Measurements from ENCODE around the gene RAMP2. TPM values are rescaled to one million over a fixed set of nuclear protein-coding genes. Genes with fewer than 3 reads are reported as not detected.
"Not testable (repeated sequence)": the region's sequence is repeated elsewhere in the genome, so short reads cannot be mapped to it uniquely, and the experiment has no call there.

RAMP2 gene
- 10 to 100 TPM; 19.5 to 45.2 (median 34.2) TPM for total RNA-seq

- no peak for DNase-seq (ENCODE audit: extremely low spot score)
- Histone ChIP-seq H3K4me3 (peak within 1 kb of the TSS; percentile 64 to 65 (median 64)), H3K36me3 (no peaks in the 10 kb centered on the region), H3K9me3 (no peaks in the 10 kb centered on the region), H3K27ac (replicated peaks in 1 of 4) (peak within 1 kb of the TSS; percentile 66 to 75 (median 74)), H3K4me1 (peaks cover 25 to 43% (median 41%) of the 10 kb centered on the region in 4 donors), H3K27me3 (peaks cover 0 to 33% (median 10%) of the 10 kb centered on the region in 4 donors)
- WGBS = 9% methylated on average over 30 of the region's 92 CpGs
- intact Hi-C loops (cut with DNase I) = no loop called here
- TF ChIP-seq EP300 (IDR thresholded peaks at IDR 0.05) (no peak), POLR2A (IDR thresholded peaks at IDR 0.05; ENCODE audit: low read depth) (no peak), CTCF (IDR thresholded peaks at IDR 0.05) (peak in 1 of 3 experiments; percentile 13)
Measured at GRCh38 chr17:42760652-42761581, at the start of gene RAMP2. TSS of gene RAMP2 (plus strand) at chr17:42761227. CDS start at chr17:42761262, 35 bp downstream.

GRCh38 chr17:42720996-42721583 is 39.9 kb upstream of the RAMP2 start:
- no peak overlapping the region for H3K27ac ChIP-seq (replicated peaks in 1 of 4)
- H3K4me3 ChIP-seq = no peak overlapping the region
- H3K9me3 ChIP-seq = no peaks in the 10 kb centered on the region
- H3K36me3 ChIP-seq = peaks cover 79 to 100% (median 98%) of the 10 kb centered on the region in 4 donors
- no peak for DNase-seq (ENCODE audit: extremely low spot score)
- no peaks in the 10 kb centered on the region for H3K4me1 ChIP-seq
- TF ChIP-seq EP300 (IDR thresholded peaks at IDR 0.05) (no peak), CTCF (IDR thresholded peaks at IDR 0.05) (peak; percentile 58 to 76 (median 66))
- 2% methylated on average over 2 of the region's 2 CpGs for WGBS
- H3K27me3 ChIP-seq = no peaks in the 10 kb centered on the region
- intact Hi-C loops (cut with DNase I) = loop anchor here (2.0 to 5.0 kb wide), 2 partner anchors 42 to 101 kb away; partner anchors contain the start of gene BECN1

- 88% methylated on average over 3 of the region's 3 CpGs for WGBS
- no peak for TF ChIP-seq POLR2AphosphoS5 (IDR thresholded peaks at IDR 0.05)
- TF ChIP-seq CTCF (IDR thresholded peaks at IDR 0.05) = no peak
- TF ChIP-seq EP300 (IDR thresholded peaks at IDR 0.05) = no peak
- no peak for TF ChIP-seq POLR2A (IDR thresholded peaks at IDR 0.05; ENCODE audit: low read depth)
- H3K36me3 ChIP-seq = peaks cover 81 to 100% (median 98%) of the 10 kb centered on the region in 4 donors
- intact Hi-C loops (cut with DNase I) = loop anchor here (5.0 kb wide), 1 partner anchor 99 kb away; the partner anchor contains the start of gene BECN1
- H3K4me3 ChIP-seq = no peak overlapping the region
- H3K4me1 ChIP-seq = no peaks in the 10 kb centered on the region
- H3K27me3 ChIP-seq = no peaks in the 10 kb centered on the region
- no peaks in the 10 kb centered on the region for H3K9me3 ChIP-seq
- no peak overlapping the region for H3K27ac ChIP-seq (replicated peaks in 1 of 4)
- DNase-seq (ENCODE audit: extremely low spot score) = no peak
Measured at GRCh38 chr17:42723636-42724035, 37.4 kb upstream of the RAMP2 start.

GRCh38 chr17:42725143-42725542 is 35.9 kb upstream of the RAMP2 start:
- intact Hi-C loops (cut with DNase I) = no loop called here
- Histone ChIP-seq H3K4me1 (no peaks in the 10 kb centered on the region), H3K36me3 (peaks cover 87 to 100% (median 98%) of the 10 kb centered on the region in 4 donors), H3K27ac (replicated peaks in 1 of 4) (no peak overlapping the region), H3K9me3 (no peaks in the 10 kb centered on the region), H3K27me3 (no peaks in the 10 kb centered on the region), H3K4me3 (no peak overlapping the region)
- no peak for DNase-seq (ENCODE audit: extremely low spot score)
- TF ChIP-seq EP300 (IDR thresholded peaks at IDR 0.05) = no peak
- WGBS = 96% methylated on average over 6 of the region's 6 CpGs

GRCh38 chr17:42740699-42741098 is 20.3 kb upstream of the RAMP2 start:
- no peak for DNase-seq (ENCODE audit: extremely low spot score)
- intact Hi-C loops (cut with DNase I) = no loop called here
- Histone ChIP-seq H3K4me3 (no peak overlapping the region), H3K36me3 (peaks cover 0 to 11% (median 3%) of the 10 kb centered on the region in 4 donors), H3K27me3 (no peaks in the 10 kb centered on the region), H3K27ac (replicated peaks in 1 of 4) (no peak overlapping the region), H3K9me3 (no peaks in the 10 kb centered on the region), H3K4me1 (peaks cover 22 to 48% (median 44%) of the 10 kb centered on the region in 4 donors)
- TF ChIP-seq CTCF (IDR thresholded peaks at IDR 0.05) = no peak
- TF ChIP-seq POLR2AphosphoS5 (IDR thresholded peaks at IDR 0.05) = no peak
- no peak for TF ChIP-seq POLR2A (IDR thresholded peaks at IDR 0.05; ENCODE audit: low read depth)
- no peak for TF ChIP-seq EP300 (IDR thresholded peaks at IDR 0.05)
- WGBS = 88% methylated on average over 1 of the region's 1 CpG

GRCh38 chr17:42742916-42743315 is 18.1 kb upstream of the RAMP2 start:
- WGBS = 98% methylated on average over 11 of the region's 11 CpGs
- peaks cover 25 to 41% (median 34%) of the 10 kb centered on the region in 4 donors for H3K4me1 ChIP-seq
- intact Hi-C loops (cut with DNase I) = not testable (repeated sequence)

More at GRCh38 chr17:42742916-42743315, 18.1 kb upstream of the RAMP2 start:
- not testable (repeated sequence) for H3K4me3 ChIP-seq; H3K27me3 ChIP-seq; DNase-seq (ENCODE audit: extremely low spot score); H3K9me3 ChIP-seq
- H3K36me3 ChIP-seq = peaks cover 0 to 11% (median 0%) of the 10 kb centered on the region in 4 donors
- peak overlapping the region in 3 of 4 donors; percentile 82 to 97 (median 95) for H3K27ac ChIP-seq (replicated peaks in 1 of 4)
